ENCODE data around the gene TEX48.

The TEX48 gene, protein sequence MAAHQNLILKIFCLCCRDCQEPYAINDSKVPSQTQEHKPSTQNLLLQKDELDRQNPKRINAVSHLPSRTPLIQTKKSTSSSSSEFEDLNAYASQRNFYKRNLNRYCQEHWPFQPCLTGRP

DNA sequence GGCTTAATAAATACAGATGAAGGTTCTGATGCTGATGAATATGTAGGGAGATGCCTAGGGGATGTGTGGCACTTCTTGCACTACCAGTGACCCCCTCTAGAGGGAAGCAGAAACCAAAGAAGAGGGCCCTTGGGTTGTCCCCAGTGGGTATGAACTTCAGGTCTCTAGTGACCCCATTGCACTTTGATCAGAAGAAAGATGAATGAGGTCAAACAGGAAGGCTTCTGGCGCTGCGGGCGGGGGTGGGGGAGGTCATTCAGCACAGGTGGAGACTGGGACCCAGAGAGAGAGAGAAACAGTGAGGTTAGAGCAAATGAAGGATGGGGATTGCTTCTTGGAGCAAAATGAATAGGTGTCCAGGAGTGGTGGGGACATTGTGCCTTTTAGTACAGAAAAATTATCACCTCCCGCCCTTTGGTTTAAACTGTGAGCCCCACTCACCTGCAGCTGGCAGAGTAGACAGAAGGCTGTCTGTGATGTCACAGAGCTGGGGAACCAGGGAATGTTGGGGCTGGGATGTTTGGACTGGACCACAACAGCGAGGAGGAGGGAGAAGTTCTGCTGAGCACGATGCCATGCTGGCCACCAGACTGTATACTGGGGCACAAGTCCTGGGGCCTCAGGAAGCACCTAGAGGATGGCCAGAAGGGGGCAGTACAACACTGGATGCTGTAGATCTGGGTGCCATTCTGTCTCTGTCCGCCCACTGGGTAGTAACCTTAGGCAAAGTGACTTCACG lies at the start of gene TEX48:
Gene TEX48, minus strand, starts transcription at position 599 of the 739 bp plus-strand sequence. CDS start 10,469 bp downstream, outside the sequence.
- peak; percentile 77 for DNase-seq (ENCODE audit: low read depth)

DNA sequence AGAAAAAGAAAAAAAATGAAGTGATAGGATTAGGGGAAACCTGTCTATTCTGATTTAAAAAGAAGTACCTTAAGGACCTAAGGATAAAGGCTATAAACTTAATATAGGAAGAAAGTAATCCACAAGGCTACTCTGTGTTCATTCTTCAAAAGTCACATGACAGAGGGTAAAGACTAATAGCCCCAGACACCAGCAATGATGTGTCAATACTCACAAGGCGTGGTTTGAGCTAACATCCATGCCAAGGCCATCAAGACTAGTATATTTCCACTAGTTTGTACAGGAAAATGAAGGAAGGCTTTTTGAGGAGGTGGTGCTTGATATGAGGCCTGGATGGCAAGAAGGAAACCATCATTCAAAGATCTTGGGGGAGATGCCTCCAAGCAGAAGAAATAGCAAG lies 49.7 kb upstream of the TEX48 start:
- no peak for DNase-seq (ENCODE audit: low read depth)

DNA sequence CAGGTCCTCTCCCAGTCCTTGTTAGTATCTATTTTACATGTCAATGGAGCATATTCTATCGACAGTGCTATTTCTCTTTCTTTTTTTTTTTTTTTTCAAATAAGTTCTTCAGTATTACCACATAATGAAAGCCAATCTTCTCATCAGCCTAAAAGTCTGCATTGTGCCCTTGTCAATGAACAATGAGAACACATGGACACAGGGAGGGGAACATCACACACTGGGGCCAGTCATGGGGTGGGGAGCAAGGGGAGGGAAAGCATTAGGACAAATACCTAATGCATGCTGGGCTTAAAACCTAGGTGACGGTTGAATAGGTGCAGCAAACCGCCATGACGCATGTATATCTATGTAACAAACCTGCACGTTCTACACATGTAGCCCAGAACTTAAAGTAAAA lies 47.7 kb upstream of the TEX48 start:
- no peak for DNase-seq (ENCODE audit: low read depth)

DNA sequence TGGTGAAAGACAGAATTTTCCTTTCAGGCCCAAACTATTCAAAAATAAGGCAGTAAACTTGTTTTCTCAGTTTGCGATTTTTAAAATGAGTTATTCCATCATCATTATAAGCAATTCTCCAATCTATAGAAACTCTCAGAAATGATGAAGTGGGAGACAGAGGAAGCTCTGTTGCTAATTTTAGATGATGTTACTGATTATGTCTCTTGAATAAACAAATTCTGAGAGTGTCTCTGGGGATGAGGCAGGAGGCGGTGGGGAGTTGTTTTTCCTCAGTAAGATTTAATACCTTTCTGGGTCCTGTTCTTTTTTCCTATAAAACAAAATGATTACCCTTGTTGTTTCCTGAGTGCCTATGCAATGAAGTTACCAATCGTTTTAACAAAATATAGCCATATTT lies 43.9 kb upstream of the TEX48 start:
- no peak for DNase-seq (ENCODE audit: low read depth)

GRCh38 chr9:114724744-114725143 lies 42.8 kb upstream of the TEX48 start:
- no peak for DNase-seq (ENCODE audit: low read depth)

GRCh38 chr9:114723931-114724330 lies 41.9 kb upstream of the TEX48 start:
- DNase-seq (ENCODE audit: low read depth) = peak; percentile 38

DNA sequence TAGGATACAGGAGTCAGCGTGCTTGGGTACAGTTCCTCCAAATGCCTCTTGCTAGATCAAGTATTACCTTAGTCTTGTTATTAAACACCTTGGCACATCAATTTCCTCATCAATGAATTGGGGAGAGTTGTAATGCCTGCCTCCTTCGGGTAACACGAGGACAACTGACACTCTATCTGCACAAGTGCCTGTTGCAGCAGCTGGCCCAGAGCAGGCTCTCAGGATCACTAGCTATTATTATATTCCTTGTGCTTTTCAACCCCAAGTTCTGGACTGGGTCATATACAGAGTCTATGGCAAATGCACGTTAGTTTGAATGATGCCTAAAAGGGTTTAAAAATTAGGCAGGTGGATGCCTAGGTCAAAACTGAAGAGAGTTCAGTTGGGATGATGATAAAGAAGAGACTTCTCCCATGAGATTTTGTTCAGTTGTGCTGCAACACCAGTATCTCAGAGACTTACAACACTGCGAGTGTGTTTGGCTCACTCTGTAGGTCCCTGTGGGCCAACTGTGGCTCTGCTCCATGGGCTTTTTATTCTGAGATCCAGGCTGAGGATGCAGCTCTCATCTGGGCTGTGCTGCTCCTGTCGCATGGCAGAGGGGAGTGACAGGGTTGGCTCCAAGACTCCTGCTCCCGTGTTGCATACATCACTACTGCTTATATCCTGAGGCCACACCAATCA lies 41.1 kb upstream of the TEX48 start:
- no peak for DNase-seq (ENCODE audit: low read depth)

DNA sequence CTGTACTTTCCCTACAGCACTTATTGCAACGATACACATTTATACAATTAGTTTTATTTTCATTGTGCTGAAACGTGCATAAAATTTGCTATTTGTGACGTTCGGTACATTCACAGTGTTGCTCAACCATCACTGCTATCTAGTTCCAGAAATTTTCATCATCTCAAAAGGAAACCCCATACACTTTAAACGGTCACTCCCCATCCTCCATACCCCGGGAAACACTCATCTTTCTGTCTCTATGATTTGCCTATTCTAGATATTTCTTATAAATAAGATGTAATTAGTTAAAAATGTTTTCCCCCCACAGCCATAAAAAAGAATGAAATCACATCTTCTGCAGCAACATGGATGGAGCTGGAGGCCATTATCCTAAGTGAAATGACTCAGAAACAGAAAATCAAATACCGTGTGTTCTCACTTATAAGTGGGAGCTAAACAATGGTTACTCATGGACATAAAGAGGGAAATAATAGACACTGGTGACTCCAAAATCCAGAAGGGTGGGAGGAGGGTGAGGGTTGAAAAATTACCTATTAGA lies 40.2 kb upstream of the TEX48 start:
- no peak for DNase-seq (ENCODE audit: low read depth)

- DNase-seq (ENCODE audit: low read depth) = no peak
Measured at GRCh38 chr9:114721491-114722079, 39.6 kb upstream of the TEX48 start.

DNA sequence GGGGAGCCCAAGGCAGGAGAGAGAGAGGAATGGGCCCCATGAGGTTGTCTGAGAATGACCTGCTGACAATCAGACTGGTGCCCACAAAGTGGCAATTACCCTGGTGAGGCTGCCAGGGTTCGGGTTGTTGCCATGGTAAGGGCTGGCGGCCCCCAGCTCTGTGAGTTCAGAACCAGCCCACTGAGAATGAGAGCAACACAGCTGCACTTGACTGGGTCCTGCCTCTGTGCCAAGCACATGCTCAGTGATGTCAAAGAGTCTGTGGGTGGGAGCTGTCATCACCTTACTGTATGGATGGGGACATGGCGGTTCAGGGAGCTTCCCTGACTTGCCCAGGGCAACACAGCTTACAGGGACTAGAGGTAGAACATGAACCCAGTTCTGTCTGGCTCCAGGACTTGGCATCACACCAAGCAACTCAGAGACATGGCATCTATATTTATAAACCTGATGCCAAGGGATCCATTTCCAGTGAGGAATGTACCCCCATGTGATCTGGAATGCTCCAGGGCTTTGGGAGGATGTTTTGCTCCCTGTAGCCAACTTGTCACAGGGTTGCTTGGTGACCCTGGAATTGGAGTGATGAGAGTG lies 38.2 kb upstream of the TEX48 start:
- no peak for DNase-seq (ENCODE audit: low read depth)

DNA sequence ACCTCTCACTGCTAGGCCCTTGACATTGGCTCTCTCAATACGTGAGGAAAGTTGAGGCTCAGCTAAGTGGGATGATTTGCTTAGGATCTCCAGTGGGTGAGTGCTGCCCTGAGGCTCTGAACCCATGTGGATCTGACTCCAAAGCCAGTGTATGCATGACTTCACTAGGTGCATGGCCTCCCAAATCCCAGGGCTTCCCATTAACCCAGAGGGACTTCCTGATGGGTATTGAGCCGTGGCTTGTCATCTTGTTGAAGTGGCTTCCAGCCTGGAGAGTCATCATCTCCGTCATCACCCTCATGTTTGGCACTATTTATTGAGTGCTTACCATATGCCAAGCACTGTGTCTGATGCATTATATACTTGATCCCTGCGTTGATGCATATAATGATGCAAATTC lies 37.3 kb upstream of the TEX48 start:
- DNase-seq (ENCODE audit: low read depth) = no peak

DNA sequence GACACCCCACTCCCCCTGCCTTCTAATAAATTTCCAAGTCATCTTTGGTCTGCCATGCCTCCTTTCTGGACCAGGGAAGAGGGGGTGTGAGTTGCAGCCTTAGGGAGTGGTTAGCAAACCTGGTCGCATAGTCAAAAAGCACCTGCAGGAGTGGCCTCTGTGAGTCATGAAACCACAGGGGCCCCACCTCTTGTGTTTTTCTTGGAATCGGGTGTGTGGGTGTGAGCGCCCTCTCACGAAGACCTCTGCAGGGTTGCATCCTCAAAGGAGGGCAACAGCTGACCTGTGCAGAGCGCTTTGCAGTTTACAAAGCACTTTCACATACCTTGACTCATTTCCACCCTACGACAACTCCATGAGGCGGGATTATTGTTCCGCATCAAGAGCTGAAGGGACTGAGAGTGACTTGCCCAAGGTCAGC lies 36.8 kb upstream of the TEX48 start:
- DNase-seq (ENCODE audit: low read depth) = no peak

DNA sequence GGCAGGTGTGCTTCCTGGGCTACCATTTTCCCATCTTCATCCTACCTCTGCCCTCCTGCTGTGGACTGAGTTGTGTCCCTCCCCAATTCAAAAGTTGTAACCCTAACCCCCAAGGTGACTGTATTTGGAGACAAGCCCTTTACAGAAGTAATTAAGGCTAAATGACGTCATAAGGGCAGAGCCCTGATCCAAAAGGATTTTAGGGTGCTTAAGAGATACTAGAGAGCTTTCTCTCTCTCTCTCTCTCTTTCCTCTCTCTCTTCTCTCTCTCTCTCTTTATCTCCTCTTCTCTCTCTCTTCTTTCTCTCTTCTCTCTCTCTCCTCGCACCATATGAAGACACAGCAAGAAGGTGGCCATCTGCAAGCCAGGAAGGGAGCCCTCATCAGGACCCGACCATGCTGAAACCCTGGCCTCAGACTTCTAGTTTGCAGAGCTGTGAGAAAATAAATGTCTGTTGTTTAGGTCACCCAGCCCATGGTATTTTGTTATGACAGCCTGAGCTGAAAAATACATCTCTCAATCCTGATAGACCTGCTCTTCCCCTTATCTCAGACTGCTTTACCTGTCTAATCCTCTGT lies 36.0 kb upstream of the TEX48 start:
- no peak for DNase-seq (ENCODE audit: low read depth)

GRCh38 chr9:114709636-114710035 lies 27.6 kb upstream of the TEX48 start:
- no peak for DNase-seq (ENCODE audit: low read depth)

GRCh38 chr9:114706711-114707110 lies 24.7 kb upstream of the TEX48 start:
- no peak for DNase-seq (ENCODE audit: low read depth)

- no peak for DNase-seq (ENCODE audit: low read depth)
Measured at GRCh38 chr9:114701988-114702387, 20.0 kb upstream of the TEX48 start.

GRCh38 chr9:114697951-114698351 lies 16.0 kb upstream of the TEX48 start:
- DNase-seq (ENCODE audit: low read depth) = no peak

DNA sequence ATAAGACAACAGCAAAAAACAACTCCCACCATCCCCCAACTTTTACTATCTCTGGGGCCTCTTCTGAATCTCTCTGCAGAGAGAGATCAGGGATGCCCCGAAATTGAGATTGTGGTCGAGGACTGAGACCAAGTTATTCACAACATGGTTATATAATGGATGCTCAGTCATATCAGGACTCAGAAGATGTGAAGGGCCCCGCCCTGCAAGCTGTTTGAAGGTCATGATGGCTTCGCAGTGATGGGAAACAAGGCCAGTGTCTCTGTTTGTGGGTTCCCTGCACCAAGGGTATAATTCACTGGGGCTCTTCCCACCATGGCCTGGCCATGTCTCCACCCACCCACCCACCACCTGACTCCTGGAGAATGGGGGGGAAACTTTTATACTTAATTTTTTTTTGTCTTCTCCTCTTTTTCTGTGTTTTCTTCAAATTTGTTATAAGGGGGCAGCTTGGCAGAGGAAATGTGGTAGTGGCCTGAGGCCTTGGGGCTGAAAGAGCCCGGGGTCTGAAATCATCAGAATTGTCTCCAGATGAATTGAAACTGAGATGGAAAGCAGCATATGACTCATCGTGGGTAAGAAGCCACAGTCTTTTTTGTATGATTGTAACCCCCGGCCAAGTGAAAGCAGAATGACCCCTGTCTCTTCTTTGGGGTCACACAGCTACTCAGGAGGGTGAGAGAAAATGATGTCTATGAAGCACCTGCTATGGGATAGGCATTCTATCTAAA lies 15.0 kb upstream of the TEX48 start:
- DNase-seq (ENCODE audit: low read depth) = peak; percentile 48

DNA sequence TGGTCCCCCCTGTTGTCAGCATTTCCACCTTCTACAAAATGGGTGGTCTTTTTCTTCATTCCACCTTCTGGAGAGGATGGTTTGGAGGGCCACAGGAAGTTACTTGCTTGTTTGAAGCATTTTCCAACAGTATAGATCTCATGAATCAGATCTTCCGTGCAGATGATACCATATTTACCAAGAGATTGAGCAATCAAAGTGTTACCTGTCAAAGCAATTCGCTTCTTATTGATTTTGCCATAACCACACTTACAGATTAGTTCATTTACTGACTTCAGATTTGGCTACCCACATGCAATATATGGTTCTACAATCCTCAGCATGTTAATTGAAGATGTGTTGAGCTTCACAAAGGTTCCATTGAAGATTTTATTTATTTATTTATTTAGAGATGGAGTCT lies 14.0 kb upstream of the TEX48 start:
- DNase-seq (ENCODE audit: low read depth) = no peak

DNA sequence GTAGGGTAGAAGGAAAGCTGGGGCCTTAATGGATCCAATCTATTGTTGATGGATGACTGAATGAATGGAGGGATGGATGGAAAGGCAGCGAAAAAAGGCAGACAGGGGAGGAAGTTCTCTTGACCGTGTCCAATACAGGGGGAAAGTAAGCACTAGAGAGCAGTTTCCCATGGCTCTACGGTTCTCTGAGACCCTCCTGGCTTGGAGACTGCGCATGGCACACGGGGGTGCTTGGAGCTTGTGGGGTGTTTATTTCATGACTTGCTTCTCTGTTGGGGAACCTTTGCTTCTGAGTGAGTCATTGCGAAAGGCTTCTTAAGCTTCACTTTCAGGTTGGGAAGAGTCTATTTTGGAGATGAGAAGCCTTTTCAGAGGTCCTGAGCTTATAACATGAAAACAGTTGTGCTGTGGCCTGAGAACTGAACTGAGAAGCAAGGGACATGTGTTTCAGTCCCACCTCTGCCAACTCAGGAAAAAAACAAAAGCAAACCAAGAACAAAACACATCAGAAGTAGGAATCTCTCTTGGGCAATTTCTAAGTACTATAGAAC lies 12.8 kb upstream of the TEX48 start:
- peak; percentile 47 for DNase-seq (ENCODE audit: low read depth)

DNA sequence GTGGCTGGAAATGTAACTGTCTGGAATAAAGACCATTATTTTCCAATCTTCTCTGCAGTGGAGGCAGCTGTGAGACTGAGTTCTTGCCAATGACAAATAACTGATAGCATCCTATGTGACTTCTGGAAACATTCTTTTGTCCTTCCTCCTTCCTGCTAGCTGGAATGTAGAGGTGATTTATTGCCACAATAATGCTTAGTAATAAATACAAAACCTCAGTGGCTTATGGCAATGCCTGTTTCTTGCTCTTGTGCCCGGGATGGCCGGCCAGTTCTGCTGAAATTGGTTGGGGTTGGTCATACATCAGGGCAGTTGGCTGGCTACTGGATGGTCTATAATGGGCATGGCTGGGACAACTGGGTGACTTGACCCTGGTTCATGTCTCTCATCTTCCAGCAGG lies 12.2 kb upstream of the TEX48 start:
- no peak for DNase-seq (ENCODE audit: low read depth)
